ENCODE results near the gene TBC1D28.
"Not testable (repeated sequence)": the region's sequence is repeated elsewhere in the genome, so short reads cannot be mapped to it uniquely, and the experiment has no call there.

Gene TBC1D28

GRCh38 chr17:18636237-18636636 lies 8.0 kb downstream of the TBC1D28 start:
- H3K27ac ChIP-seq; H3K4me1 ChIP-seq; H3K36me3 ChIP-seq; DNase-seq; H3K4me3 ChIP-seq; H3K9me3 ChIP-seq; intact Hi-C loops (cut with DNase I; ENCODE audit: low total_unique reads): not testable (repeated sequence)
- peaks cover 0 to 32% of the 10 kb centered on the region in 2 donors for H3K27me3 ChIP-seq

- H3K36me3 ChIP-seq; DNase-seq; intact Hi-C loops (cut with DNase I; ENCODE audit: low total_unique reads); H3K4me3 ChIP-seq; H3K27ac ChIP-seq; H3K9me3 ChIP-seq; H3K4me1 ChIP-seq: not testable (repeated sequence)
- H3K27me3 ChIP-seq = peaks cover 0 to 32% of the 10 kb centered on the region in 2 donors
Measured at GRCh38 chr17:18635773-18636172, 8.4 kb downstream of the TBC1D28 start.

DNA sequence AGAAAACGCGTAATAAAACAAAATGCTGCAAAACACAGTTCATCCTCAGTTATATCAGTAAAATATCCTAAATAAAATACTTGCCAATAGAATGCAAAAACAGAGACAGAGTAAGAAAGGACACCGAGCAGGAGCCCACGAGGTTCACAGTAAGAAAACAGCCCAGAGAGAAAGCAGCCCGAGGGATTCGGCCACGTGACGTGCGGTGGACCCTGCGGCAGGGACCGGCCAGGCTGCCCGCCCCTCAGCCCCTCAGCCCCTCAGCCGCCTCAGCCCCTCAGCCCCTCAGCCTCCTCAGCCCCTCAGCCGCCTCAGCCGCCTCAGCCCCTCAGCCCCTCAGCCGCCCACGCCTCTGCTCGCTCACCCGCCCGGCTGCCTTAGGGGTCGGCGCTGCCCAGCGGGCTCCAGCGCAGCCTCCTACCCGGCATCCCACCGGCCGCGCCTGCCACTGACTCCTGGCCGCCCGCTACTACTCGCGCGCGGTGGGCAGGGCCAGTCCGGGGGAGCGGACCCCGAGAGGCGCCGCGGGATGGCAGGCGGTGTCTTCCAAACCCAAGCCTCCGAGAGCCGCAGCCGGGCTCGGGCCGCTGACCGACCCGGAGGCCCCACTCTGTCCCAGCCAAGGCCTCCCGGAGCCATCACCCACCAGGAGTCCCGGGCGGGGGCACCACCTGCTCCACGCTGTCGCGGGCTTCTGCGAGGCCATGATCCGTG lies 9.5 kb downstream of the TBC1D28 start:
- intact Hi-C loops (cut with DNase I; ENCODE audit: low total_unique reads); DNase-seq; H3K9me3 ChIP-seq: not testable (repeated sequence)

GRCh38 chr17:18626152-18626870 lies 17.9 kb downstream of the TBC1D28 start:
- Histone ChIP-seq H3K27ac (no peak overlapping the region), H3K4me3 (peak overlapping the region in 1 of 2 donors; percentile 22), H3K36me3 (no peaks in the 10 kb centered on the region), H3K27me3 (peaks cover 0 to 5% of the 10 kb centered on the region in 2 donors), H3K9me3 (no peaks in the 10 kb centered on the region), H3K4me1 (peaks cover 0 to 3% (median 0%) of the 10 kb centered on the region in 4 donors)
- DNase-seq = no peak
- intact Hi-C loops (cut with DNase I; ENCODE audit: low total_unique reads) = no loop called here
- TF ChIP-seq, protein P1, sequence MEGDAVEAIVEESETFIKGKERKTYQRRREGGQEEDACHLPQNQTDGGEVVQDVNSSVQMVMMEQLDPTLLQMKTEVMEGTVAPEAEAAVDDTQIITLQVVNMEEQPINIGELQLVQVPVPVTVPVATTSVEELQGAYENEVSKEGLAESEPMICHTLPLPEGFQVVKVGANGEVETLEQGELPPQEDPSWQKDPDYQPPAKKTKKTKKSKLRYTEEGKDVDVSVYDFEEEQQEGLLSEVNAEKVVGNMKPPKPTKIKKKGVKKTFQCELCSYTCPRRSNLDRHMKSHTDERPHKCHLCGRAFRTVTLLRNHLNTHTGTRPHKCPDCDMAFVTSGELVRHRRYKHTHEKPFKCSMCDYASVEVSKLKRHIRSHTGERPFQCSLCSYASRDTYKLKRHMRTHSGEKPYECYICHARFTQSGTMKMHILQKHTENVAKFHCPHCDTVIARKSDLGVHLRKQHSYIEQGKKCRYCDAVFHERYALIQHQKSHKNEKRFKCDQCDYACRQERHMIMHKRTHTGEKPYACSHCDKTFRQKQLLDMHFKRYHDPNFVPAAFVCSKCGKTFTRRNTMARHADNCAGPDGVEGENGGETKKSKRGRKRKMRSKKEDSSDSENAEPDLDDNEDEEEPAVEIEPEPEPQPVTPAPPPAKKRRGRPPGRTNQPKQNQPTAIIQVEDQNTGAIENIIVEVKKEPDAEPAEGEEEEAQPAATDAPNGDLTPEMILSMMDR (IDR thresholded peaks at IDR 0.05) = no peak

More for the DNA sequence above, 9.5 kb downstream of the TBC1D28 start:
- not testable (repeated sequence) for H3K4me1 ChIP-seq, H3K36me3 ChIP-seq, H3K27ac ChIP-seq, H3K4me3 ChIP-seq
- peaks cover 0 to 37% of the 10 kb centered on the region in 2 donors for H3K27me3 ChIP-seq

GRCh38 chr17:18625509-18626104 lies 18.6 kb downstream of the TBC1D28 start:
- peak; percentile 89 to 99 for DNase-seq
- Histone ChIP-seq H3K27ac (peak overlapping the region; percentile 43 to 86), H3K4me3 (peak overlapping the region; percentile 38 to 66)
- H3K4me1 ChIP-seq; H3K36me3 ChIP-seq; H3K27me3 ChIP-seq; H3K9me3 ChIP-seq; intact Hi-C loops (cut with DNase I; ENCODE audit: low total_unique reads): not testable (repeated sequence)
- TF ChIP-seq, protein P1 (IDR thresholded peaks at IDR 0.05) = peak; percentile 100

DNA sequence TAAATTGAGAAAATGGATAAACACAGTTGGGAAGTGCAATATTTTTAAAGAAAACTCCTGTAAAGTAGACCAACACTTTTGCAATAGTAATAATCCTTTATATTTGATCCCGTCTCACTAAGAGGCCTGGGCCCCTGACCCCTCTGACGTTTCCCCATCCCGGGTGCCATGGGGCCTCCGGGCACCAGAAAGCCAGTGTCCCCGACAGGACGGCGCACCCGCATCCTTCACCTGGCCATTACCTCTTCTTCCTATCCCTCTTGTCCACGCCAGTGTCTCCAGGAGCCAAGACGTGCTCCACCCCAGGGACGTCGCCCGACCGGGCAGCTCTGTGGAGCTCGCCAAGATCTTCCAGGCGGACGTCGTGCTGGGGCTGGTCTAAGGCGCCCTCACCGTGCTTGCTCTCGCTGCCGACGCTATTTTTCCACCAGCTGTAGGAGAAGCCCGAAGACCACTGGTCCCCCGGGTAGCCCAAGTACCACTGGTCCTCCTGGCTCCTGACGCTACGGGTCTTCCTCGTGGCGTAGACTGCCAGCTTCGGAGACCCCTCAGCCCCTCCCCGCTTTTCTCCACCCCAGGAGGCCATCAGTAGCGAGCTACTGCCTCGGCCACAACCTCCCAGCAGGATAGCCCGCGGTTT lies 19.2 kb downstream of the TBC1D28 start:
- DNase-seq; H3K9me3 ChIP-seq; H3K36me3 ChIP-seq; H3K27me3 ChIP-seq; intact Hi-C loops (cut with DNase I; ENCODE audit: low total_unique reads); H3K4me1 ChIP-seq: not testable (repeated sequence)
- peak overlapping the region; percentile 43 to 86 for H3K27ac ChIP-seq
- peak overlapping the region; percentile 38 to 66 for H3K4me3 ChIP-seq

DNA sequence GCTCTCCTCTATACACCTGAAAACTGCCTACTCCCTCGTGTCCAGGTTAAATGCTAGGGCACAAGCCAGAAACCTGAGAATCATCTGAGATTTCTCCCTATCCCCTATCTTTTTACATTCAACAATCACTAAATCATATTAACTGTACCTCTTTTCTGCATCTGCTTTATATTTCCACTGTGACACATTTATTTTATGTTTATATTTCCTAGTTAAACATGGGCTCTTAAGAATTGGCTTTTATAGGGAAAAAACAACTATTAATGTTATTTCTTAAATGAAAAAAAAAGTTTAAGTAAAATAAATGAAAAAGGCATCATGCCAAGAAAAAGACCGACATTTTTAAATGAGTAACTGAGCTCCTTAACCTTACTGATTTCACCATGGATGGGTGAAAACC lies 26.6 kb downstream of the TBC1D28 start:
- H3K27me3 ChIP-seq; H3K36me3 ChIP-seq; H3K4me1 ChIP-seq; DNase-seq; H3K27ac ChIP-seq; intact Hi-C loops (cut with DNase I; ENCODE audit: low total_unique reads); H3K9me3 ChIP-seq; H3K4me3 ChIP-seq: not testable (repeated sequence)

- H3K4me3 ChIP-seq; H3K36me3 ChIP-seq; H3K27ac ChIP-seq; DNase-seq; H3K27me3 ChIP-seq; intact Hi-C loops (cut with DNase I; ENCODE audit: low total_unique reads); H3K9me3 ChIP-seq; H3K4me1 ChIP-seq: not testable (repeated sequence)
Measured at GRCh38 chr17:18613016-18613415, 31.2 kb downstream of the TBC1D28 start.

GRCh38 chr17:18593138-18593537 lies 51.1 kb downstream of the TBC1D28 start:
- DNase-seq; intact Hi-C loops (cut with DNase I; ENCODE audit: low total_unique reads); H3K27me3 ChIP-seq; H3K27ac ChIP-seq; H3K9me3 ChIP-seq; H3K4me1 ChIP-seq; H3K4me3 ChIP-seq; H3K36me3 ChIP-seq: not testable (repeated sequence)

Measured in tibial artery (tissue), 4 donors.